ENCODE measurements around the gene SLC25A48. TPM values are rescaled to one million over a fixed set of nuclear protein-coding genes. Genes with fewer than 3 reads are reported as not detected.

The SLC25A48 gene
- polyA plus RNA-seq, 3 donors from 2014 or later, result not detected

DNA sequence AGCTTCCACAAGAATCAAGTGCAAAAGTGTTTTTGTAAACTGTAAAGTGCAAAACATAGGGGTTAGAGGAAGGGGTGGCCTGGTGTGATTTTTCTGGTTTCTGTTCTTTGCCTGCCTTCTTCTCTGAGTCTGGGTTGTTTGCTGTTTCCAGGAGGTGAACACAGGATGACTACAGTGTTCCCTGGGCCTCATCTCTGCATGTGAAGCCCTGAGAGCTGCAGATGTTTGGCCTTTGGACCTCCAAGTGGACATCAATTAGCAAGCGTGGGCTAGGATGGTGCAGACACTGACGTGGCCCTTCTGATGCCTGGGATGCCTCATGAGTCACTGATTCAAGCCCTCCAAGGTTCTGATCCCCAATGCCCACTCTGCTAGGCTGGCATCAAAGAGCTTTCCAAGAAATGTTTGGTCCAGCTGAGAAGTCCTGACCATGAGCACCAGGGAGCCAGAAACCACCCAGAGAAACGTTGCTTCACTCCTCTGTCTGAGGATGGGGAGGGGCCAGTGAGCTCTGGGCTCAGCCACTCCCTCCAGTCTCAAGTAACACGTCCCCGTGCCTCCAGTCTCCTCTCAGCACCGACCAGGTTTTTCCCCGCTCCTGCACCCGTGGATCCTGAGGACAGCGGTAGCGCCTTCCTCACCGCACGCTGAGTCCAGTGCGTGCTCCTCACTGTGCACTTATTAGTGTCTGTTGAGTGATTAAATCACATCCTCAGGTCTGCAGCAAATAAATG, 53.6 kb downstream of the SLC25A48 start:
- peaks cover 4 to 8% of the 10 kb centered on the region in 2 donors for H3K4me1 Mint-ChIP-seq
- H3K36me3 Mint-ChIP-seq, result no peaks in the 10 kb centered on the region
- no peaks in the 10 kb centered on the region for H3K9me3 Mint-ChIP-seq
- H3K27ac Mint-ChIP-seq, result no peak overlapping the region
- no peak for DNase-seq
- peaks cover 2 to 12% (median 7%) of the 10 kb centered on the region in 3 donors for H3K27me3 Mint-ChIP-seq (ENCODE audit: low read depth in 3 of 3)
- H3K4me3 Mint-ChIP-seq, result peak overlapping the region in 2 of 5 donors; percentile 13 to 18

DNA sequence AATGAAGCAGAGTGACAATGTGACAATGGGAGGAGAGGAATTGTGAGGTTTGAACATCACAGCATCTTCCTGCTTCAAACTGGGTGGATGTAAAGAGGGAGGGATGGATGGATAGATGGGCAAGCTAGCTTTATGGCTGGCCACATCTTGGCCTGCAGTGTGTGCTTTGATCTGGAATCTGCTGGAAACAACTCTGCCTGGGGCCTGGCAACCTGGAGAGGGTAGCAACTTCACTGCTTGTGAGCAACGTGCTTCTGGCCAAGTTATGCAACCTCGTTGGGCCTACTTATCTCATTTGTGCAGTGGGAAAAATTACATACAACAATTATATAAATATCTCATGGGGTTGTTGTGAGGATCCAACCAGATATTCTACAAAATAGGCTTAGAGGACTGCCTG, 55.8 kb downstream of the SLC25A48 start:
- DNase-seq, result no peak
- H3K27ac Mint-ChIP-seq, result no peak overlapping the region
- H3K4me1 Mint-ChIP-seq, result peaks cover 4 to 8% of the 10 kb centered on the region in 2 donors
- H3K36me3 Mint-ChIP-seq, result no peaks in the 10 kb centered on the region
- no peak overlapping the region for H3K4me3 Mint-ChIP-seq
- H3K27me3 Mint-ChIP-seq (ENCODE audit: low read depth in 3 of 3), result peaks cover 6 to 16% (median 11%) of the 10 kb centered on the region in 3 donors
- H3K9me3 Mint-ChIP-seq, result no peaks in the 10 kb centered on the region

DNA sequence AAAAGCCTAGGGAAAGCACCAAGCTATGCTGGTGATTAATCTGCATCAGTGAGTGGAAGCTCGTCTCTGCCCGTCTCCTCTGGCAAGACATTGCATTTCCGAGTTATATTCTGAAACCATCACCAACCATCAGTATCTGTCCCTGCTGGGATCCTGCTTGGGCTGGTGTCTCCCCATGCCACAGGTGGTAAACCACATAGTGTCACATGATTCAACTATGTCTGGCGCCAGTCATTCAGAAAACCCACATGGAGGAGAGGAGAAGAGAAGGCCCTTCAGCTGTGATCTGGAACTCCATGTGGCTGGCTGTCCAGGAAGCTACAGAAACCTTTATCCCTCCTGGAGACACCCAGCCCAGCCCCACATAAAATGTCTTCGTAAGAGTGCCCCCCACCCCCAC, 56.4 kb downstream of the SLC25A48 start:
- H3K36me3 Mint-ChIP-seq, result no peaks in the 10 kb centered on the region
- H3K27me3 Mint-ChIP-seq (ENCODE audit: low read depth in 3 of 3), result peaks cover 6 to 16% (median 15%) of the 10 kb centered on the region in 3 donors
- DNase-seq, result no peak
- H3K4me3 Mint-ChIP-seq, result no peak overlapping the region
- H3K27ac Mint-ChIP-seq, result no peak overlapping the region
- H3K4me1 Mint-ChIP-seq, result peaks cover 4 to 8% of the 10 kb centered on the region in 2 donors
- H3K9me3 Mint-ChIP-seq, result no peaks in the 10 kb centered on the region

DNA sequence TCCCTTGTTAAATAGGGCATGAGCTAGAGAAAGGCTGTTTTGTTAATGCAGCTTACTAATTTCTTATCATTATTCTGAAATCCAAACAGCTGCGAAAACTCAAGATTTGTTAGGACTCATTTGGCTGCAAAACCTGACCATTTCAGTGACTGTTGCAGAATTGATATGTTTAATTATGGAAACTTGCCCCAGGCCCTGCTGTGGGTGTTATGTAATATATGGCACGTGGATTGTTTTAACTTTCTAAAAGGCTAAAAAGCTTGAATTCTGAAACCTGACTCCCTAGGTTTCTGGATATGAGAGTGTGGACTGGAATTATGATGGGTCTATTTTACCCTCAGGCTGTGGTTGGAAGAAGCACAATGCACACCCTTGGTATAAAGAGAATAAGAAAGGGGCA, 56.8 kb downstream of the SLC25A48 start:
- no peaks in the 10 kb centered on the region for H3K9me3 Mint-ChIP-seq
- no peak overlapping the region for H3K27ac Mint-ChIP-seq
- H3K4me3 Mint-ChIP-seq, result no peak overlapping the region
- no peaks in the 10 kb centered on the region for H3K36me3 Mint-ChIP-seq
- H3K4me1 Mint-ChIP-seq, result peaks cover 4 to 8% of the 10 kb centered on the region in 2 donors
- peaks cover 6 to 19% (median 16%) of the 10 kb centered on the region in 3 donors for H3K27me3 Mint-ChIP-seq (ENCODE audit: low read depth in 3 of 3)
- DNase-seq, result no peak

DNA sequence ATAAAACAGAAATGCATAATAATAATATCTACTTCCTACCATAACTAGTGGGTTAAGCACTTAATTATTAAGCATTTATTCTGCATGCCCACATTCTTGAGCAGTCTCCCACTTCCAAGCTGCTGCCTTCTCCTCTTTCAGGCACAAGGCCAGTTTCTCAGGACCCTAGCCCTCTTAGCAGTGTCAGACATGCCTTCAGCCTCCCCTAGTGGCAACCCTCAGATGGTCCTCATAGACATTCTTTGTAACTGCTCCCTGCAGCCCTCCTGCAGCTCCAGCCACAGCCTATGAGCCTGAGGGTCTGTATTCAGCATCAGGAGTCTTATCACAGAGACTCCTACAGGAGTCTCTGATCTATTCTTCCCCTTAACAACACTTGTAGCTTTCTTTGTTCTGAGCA, 57.3 kb downstream of the SLC25A48 start:
- Mint-ChIP-seq H3K27me3 (ENCODE audit: low read depth in 3 of 3) (peaks cover 6 to 20% (median 18%) of the 10 kb centered on the region in 3 donors), H3K4me1 (peaks cover 4 to 8% of the 10 kb centered on the region in 2 donors)

DNA sequence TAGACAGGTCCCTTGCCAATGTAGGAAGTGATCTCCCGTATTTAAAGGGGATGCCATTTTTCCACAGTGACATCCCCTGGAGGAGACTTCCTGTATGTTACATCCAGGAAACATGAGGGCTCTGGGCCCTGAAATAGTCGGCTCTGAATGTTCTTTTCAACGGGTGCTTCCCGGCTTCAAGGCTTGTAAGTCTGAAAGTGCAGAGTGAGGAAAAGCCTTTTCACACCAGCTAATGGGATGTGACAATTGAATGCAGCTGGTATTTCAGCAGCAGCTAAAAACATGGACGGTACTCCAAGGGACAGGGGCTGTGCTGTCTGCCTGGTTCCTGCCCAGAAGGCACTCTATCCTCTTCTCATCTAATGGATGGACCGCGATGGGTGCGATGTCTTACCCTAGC, 59.8 kb downstream of the SLC25A48 start:
- Mint-ChIP-seq H3K27me3 (ENCODE audit: low read depth in 3 of 3) (peaks cover 7 to 23% (median 21%) of the 10 kb centered on the region in 3 donors), H3K9me3 (no peaks in the 10 kb centered on the region), H3K4me3 (no peak overlapping the region), H3K4me1 (no peaks in the 10 kb centered on the region), H3K36me3 (no peaks in the 10 kb centered on the region), H3K27ac (no peak overlapping the region)
- DNase-seq, result no peak

More for the DNA sequence above, 57.3 kb downstream of the SLC25A48 start:
- H3K4me3 Mint-ChIP-seq, result no peak overlapping the region
- no peaks in the 10 kb centered on the region for H3K36me3 Mint-ChIP-seq
- H3K27ac Mint-ChIP-seq, result no peak overlapping the region
- DNase-seq, result no peak
- no peaks in the 10 kb centered on the region for H3K9me3 Mint-ChIP-seq

DNA sequence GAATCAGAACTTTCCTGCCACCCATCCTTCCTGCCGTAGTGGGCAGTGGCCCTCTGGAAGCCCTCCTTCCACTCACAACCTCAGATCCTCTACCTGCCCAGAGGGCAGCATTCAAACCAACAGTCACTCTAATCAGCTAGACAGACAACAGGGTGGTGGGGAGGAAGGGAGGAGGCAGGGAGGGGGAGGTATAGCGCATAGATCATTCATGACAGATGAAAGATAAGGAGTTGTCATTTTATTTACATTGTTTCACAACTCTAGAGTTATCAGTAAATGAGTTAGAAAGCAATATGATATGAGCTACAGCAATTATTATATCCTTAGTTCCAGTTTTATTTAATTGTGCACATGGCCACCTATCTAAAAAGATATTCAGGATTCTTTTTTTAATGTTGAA, 60.3 kb downstream of the SLC25A48 start:
- DNase-seq, result no peak
- H3K4me1 Mint-ChIP-seq, result no peaks in the 10 kb centered on the region
- peak overlapping the region in 1 of 6 donors; percentile 55 for H3K27ac Mint-ChIP-seq
- peaks cover 7 to 21% (median 21%) of the 10 kb centered on the region in 3 donors for H3K27me3 Mint-ChIP-seq (ENCODE audit: low read depth in 3 of 3)
- H3K4me3 Mint-ChIP-seq, result no peak overlapping the region
- no peaks in the 10 kb centered on the region for H3K36me3 Mint-ChIP-seq
- no peaks in the 10 kb centered on the region for H3K9me3 Mint-ChIP-seq

DNA sequence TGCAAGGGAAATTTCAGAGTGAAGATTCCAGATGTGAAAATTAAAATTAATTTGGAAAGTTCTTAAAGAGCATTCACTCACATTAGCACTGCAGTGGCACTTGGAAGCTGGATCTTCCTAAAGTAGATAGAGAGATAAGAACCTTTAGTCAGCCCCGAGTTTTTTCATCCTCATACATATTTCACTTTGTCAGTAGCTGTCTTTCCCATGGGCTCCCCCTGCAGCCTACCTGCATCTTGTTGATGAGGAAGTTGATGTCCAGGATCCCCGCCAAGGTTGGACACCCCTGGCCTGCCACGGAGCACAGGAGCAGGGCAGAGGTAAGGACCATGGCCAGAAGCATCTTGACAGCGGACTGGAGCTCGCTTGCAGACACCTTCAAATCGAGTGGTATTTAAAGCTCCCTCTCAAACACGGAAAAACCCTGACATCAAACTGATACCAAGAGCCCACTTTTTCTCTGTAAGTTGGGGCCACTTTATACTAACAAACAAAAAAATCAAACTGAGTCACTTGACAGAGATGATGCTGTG, 61.1 kb downstream of the SLC25A48 start, which contains the start of gene IL9:
Gene IL9 (minus strand): TSS at position 368 of the 533 bp plus-strand sequence. CDS start 25 bp downstream, at position 343.
- Mint-ChIP-seq H3K27ac (peak within 1 kb of the TSS in 1 of 6 donors; percentile 55), H3K27me3 (ENCODE audit: low read depth in 3 of 3) (peaks cover 7 to 21% (median 18%) of the 10 kb centered on the region in 3 donors), H3K4me3 (no peak within 1 kb of the TSS), H3K9me3 (no peaks in the 10 kb centered on the region), H3K4me1 (no peaks in the 10 kb centered on the region), H3K36me3 (no peaks in the 10 kb centered on the region)
- no peak for DNase-seq

DNA sequence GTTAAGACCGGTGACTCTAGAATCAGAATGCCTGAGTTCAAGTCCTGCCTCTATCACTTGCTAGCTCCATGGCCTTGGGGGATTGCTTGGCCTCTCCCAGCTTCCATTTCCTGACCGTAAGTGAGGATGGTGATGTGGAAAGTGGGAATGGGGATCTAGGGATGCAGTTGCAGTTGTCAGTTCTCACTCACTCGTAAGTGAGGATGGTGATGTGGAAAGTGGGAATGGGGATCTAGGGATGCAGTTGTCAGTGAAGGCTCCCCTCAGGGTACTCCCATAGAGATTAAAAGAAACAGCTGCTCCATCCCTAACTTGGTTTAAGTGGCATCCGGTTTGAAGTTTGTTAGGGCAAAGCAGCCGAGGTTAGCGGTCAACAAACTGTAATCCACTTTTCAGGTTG, 64.2 kb downstream of the SLC25A48 start:
- Mint-ChIP-seq H3K9me3 (no peaks in the 10 kb centered on the region), H3K4me1 (no peaks in the 10 kb centered on the region), H3K4me3 (no peak overlapping the region), H3K27me3 (ENCODE audit: low read depth in 3 of 3) (peaks cover 8 to 23% (median 12%) of the 10 kb centered on the region in 3 donors), H3K27ac (no peak overlapping the region), H3K36me3 (no peaks in the 10 kb centered on the region)
- no peak for DNase-seq

DNA sequence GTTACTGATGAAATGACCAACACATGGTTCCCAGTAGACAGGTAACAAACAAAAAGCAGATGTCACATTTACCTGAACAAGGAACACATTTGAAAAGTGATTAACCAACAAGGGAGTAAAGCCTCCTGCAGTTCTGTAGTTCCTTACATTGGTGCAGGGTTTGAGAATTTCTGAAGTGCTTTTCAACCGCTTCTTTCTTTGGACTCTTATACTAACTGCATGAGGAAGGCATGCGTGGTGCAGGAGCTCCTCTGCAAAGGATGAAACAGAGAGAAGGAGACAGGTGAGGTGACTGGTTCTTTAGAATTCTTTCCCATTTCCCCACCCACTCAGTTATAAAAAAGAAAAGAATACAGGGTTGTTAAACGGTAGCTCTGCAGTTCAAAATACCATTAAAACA, 65.8 kb downstream of the SLC25A48 start:
- Mint-ChIP-seq H3K9me3 (no peaks in the 10 kb centered on the region), H3K27ac (no peak overlapping the region), H3K4me1 (no peaks in the 10 kb centered on the region), H3K27me3 (ENCODE audit: low read depth in 3 of 3) (peaks cover 4 to 21% (median 12%) of the 10 kb centered on the region in 3 donors), H3K4me3 (no peak overlapping the region), H3K36me3 (no peaks in the 10 kb centered on the region)
- no peak for DNase-seq

DNA sequence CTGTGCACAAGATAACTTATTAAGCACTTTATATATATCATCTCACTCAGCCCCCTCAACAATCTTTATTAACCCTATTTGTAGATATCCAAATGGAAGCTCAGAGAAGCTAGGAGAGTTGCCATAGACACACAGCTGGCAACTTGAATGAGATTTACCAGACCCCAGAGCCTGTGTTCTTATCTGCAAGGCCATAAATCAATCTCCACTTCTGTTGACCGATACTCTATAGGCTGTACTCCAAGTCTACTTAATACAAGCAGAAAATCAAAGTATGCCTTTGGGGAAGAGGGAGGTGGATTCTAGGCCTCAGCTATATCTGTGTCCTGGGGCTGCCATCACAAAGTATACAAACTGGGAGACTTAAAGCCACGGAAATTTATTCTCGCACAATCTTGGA, 67.2 kb downstream of the SLC25A48 start:
- Mint-ChIP-seq H3K27ac (no peak overlapping the region), H3K9me3 (no peaks in the 10 kb centered on the region), H3K36me3 (no peaks in the 10 kb centered on the region), H3K4me1 (no peaks in the 10 kb centered on the region), H3K4me3 (no peak overlapping the region), H3K27me3 (ENCODE audit: low read depth in 3 of 3) (peaks cover 6 to 17% (median 13%) of the 10 kb centered on the region in 3 donors)
- no peak for DNase-seq

DNA sequence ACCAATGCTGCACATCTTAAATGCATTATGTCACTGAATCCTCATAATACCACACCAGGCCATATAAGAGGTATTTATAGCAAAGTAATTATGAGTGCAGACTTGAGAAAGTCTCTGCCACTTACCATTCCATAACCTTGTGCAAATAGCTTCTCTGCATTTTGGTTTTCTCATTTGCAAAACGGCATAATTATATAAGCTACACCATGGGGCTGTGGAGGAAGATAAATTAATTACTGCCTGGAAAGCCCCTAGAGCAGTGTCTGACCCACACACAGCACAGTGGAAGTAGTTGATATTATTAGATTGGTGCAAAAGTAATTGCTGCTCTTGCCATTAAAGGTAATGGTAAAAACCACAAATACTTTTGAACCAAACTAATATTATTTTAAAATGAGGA, 70.7 kb downstream of the SLC25A48 start:
- Mint-ChIP-seq H3K27me3 (ENCODE audit: low read depth in 3 of 3) (peaks cover 11 to 14% (median 14%) of the 10 kb centered on the region in 3 donors), H3K4me3 (no peak overlapping the region), H3K4me1 (no peaks in the 10 kb centered on the region), H3K9me3 (no peaks in the 10 kb centered on the region), H3K27ac (no peak overlapping the region), H3K36me3 (no peaks in the 10 kb centered on the region)
- no peak for DNase-seq

DNA sequence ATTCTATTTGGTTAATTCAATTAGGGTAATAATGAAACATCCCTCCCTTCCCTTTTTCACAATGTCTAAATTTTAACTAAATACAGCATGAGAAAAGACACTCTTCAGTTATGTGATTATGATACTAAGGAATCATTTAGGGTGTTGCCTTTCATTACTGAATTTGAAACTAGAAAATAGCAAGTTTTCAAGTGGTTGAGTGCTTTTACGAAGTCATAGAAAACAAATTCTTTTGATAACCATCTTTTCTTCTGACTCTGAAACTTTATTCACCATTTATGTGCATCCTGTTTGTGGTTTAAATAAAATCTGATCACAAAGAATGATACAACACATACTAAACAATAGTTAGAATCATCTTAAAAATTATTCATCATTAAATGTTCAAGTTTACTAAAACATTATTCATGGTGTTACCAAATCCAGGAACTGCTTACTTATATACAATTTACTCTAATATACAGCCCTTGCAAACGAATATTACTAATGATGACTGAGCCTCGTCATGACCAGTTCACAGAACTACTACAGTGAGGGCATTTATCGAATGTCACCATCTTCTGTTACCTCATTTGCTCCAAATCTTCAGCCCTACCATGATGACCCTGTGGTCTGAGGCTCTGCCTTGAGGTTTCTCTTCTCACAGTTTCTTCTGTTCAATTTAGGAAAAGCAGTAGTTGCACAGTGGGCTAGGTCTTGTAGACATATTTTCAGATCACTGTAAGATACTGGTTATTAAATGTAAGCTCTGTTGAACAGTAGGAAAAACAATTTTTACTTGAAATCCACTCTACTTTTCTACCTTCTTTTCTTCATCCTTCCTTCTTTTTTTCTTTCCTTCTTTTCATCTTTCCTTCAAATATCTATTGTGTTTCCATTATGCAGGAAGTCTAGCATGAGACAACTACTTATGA, 79.5 kb downstream of the SLC25A48 start:
- H3K27me3 Mint-ChIP-seq (ENCODE audit: low read depth in 3 of 3), result peaks cover 18 to 39% (median 25%) of the 10 kb centered on the region in 3 donors
- peaks cover 1 to 9% (median 5%) of the 10 kb centered on the region in 6 donors for H3K9me3 Mint-ChIP-seq
- H3K4me3 Mint-ChIP-seq, result no peak overlapping the region
- no peak for DNase-seq
- no peak overlapping the region for H3K27ac Mint-ChIP-seq
- peaks cover 24 to 30% of the 10 kb centered on the region in 2 donors for H3K4me1 Mint-ChIP-seq
- H3K36me3 Mint-ChIP-seq, result no peaks in the 10 kb centered on the region

Data from immature natural killer cell (primary cell).